ENCODE results near the gene IL2RA.

GRCh38 chr10:5992398-5992797, 69.8 kb downstream of the IL2RA start:
- TF ChIP-seq POLR2AphosphoS5 (IDR thresholded peaks at IDR 0.05): no peak
- TF ChIP-seq CTCF (IDR thresholded peaks at IDR 0.05 in 8 of 11, conservative IDR thresholded peaks at IDR 0.05 in 3 of 11): no peak

Data from spleen (tissue), 7 donors.